ENCODE results near the gene CFAP119.

The CFAP119 gene

GRCh38 chr16:30785126-30786106 lies 23.6 kb upstream of the CFAP119 start:
- H3K36me3 Mint-ChIP-seq, result peaks cover 3% of the 10 kb centered on the region
- peak overlapping the region; percentile 86 for H3K4me3 Mint-ChIP-seq
- H3K9me3 Mint-ChIP-seq (ENCODE audit: low read depth), result no peaks in the 10 kb centered on the region
- H3K4me1 Mint-ChIP-seq (ENCODE audit: low read depth), result peaks cover 13% of the 10 kb centered on the region
- H3K27me3 Mint-ChIP-seq, result no peaks in the 10 kb centered on the region
- no peak overlapping the region for H3K27ac Mint-ChIP-seq

GRCh38 chr16:30784215-30784614 lies 22.4 kb upstream of the CFAP119 start:
- Mint-ChIP-seq H3K27me3 (no peaks in the 10 kb centered on the region), H3K9me3 (ENCODE audit: low read depth) (no peaks in the 10 kb centered on the region), H3K27ac (no peak overlapping the region), H3K4me3 (no peak overlapping the region), H3K4me1 (ENCODE audit: low read depth) (peaks cover 13% of the 10 kb centered on the region), H3K36me3 (peaks cover 3% of the 10 kb centered on the region)

- Mint-ChIP-seq H3K27ac (no peak overlapping the region), H3K4me3 (no peak overlapping the region), H3K9me3 (ENCODE audit: low read depth) (no peaks in the 10 kb centered on the region), H3K4me1 (ENCODE audit: low read depth) (peaks cover 13% of the 10 kb centered on the region), H3K36me3 (peaks cover 3% of the 10 kb centered on the region), H3K27me3 (no peaks in the 10 kb centered on the region)
Observed at GRCh38 chr16:30783280-30784109, 21.6 kb upstream of the CFAP119 start.

GRCh38 chr16:30782486-30783279 lies 20.8 kb upstream of the CFAP119 start:
- H3K9me3 Mint-ChIP-seq (ENCODE audit: low read depth), result no peaks in the 10 kb centered on the region
- no peaks in the 10 kb centered on the region for H3K27me3 Mint-ChIP-seq
- H3K36me3 Mint-ChIP-seq, result peaks cover 3% of the 10 kb centered on the region
- H3K27ac Mint-ChIP-seq, result no peak overlapping the region
- no peak overlapping the region for H3K4me3 Mint-ChIP-seq
- H3K4me1 Mint-ChIP-seq (ENCODE audit: low read depth), result peaks cover 9% of the 10 kb centered on the region

GRCh38 chr16:30780549-30780948 lies 18.7 kb upstream of the CFAP119 start:
- no peaks in the 10 kb centered on the region for H3K9me3 Mint-ChIP-seq (ENCODE audit: low read depth)
- H3K4me1 Mint-ChIP-seq (ENCODE audit: low read depth), result peaks cover 13% of the 10 kb centered on the region
- H3K4me3 Mint-ChIP-seq, result no peak overlapping the region
- no peaks in the 10 kb centered on the region for H3K27me3 Mint-ChIP-seq
- H3K36me3 Mint-ChIP-seq, result peaks cover 3% of the 10 kb centered on the region
- H3K27ac Mint-ChIP-seq, result no peak overlapping the region

GRCh38 chr16:30780021-30780420 lies 18.2 kb upstream of the CFAP119 start:
- H3K36me3 Mint-ChIP-seq, result peaks cover 3% of the 10 kb centered on the region
- peaks cover 15% of the 10 kb centered on the region for H3K4me1 Mint-ChIP-seq (ENCODE audit: low read depth)
- no peak overlapping the region for H3K27ac Mint-ChIP-seq
- no peaks in the 10 kb centered on the region for H3K27me3 Mint-ChIP-seq
- H3K9me3 Mint-ChIP-seq (ENCODE audit: low read depth), result no peaks in the 10 kb centered on the region
- H3K4me3 Mint-ChIP-seq, result no peak overlapping the region

GRCh38 chr16:30779596-30779995 lies 17.7 kb upstream of the CFAP119 start:
- Mint-ChIP-seq H3K4me3 (no peak overlapping the region), H3K4me1 (ENCODE audit: low read depth) (peaks cover 16% of the 10 kb centered on the region), H3K27me3 (no peaks in the 10 kb centered on the region), H3K27ac (no peak overlapping the region), H3K9me3 (ENCODE audit: low read depth) (no peaks in the 10 kb centered on the region), H3K36me3 (peaks cover 3% of the 10 kb centered on the region)

GRCh38 chr16:30778549-30779244 lies 16.8 kb upstream of the CFAP119 start:
- Mint-ChIP-seq H3K27ac (no peak overlapping the region), H3K27me3 (no peaks in the 10 kb centered on the region), H3K9me3 (ENCODE audit: low read depth) (no peaks in the 10 kb centered on the region), H3K36me3 (peaks cover 3% of the 10 kb centered on the region), H3K4me1 (ENCODE audit: low read depth) (peaks cover 16% of the 10 kb centered on the region), H3K4me3 (peak overlapping the region; percentile 40)

- H3K27me3 Mint-ChIP-seq, result no peaks in the 10 kb centered on the region
- no peaks in the 10 kb centered on the region for H3K9me3 Mint-ChIP-seq (ENCODE audit: low read depth)
- peak overlapping the region; percentile 88 for H3K27ac Mint-ChIP-seq
- peaks cover 17% of the 10 kb centered on the region for H3K4me1 Mint-ChIP-seq (ENCODE audit: low read depth)
- no peaks in the 10 kb centered on the region for H3K36me3 Mint-ChIP-seq
- peak overlapping the region; percentile 95 for H3K4me3 Mint-ChIP-seq
Observed at GRCh38 chr16:30777591-30778297, 15.9 kb upstream of the CFAP119 start.

GRCh38 chr16:30775392-30776188 lies 13.7 kb upstream of the CFAP119 start:
- Mint-ChIP-seq H3K4me3 (peak overlapping the region; percentile 95), H3K9me3 (ENCODE audit: low read depth) (no peaks in the 10 kb centered on the region), H3K36me3 (no peaks in the 10 kb centered on the region), H3K4me1 (ENCODE audit: low read depth) (peaks cover 22% of the 10 kb centered on the region), H3K27me3 (no peaks in the 10 kb centered on the region), H3K27ac (peak overlapping the region; percentile 97)

GRCh38 chr16:30775131-30775391 lies 13.2 kb upstream of the CFAP119 start:
- no peaks in the 10 kb centered on the region for H3K36me3 Mint-ChIP-seq
- H3K9me3 Mint-ChIP-seq (ENCODE audit: low read depth), result no peaks in the 10 kb centered on the region
- no peak overlapping the region for H3K27ac Mint-ChIP-seq
- H3K4me1 Mint-ChIP-seq (ENCODE audit: low read depth), result peaks cover 22% of the 10 kb centered on the region
- peak overlapping the region; percentile 95 for H3K4me3 Mint-ChIP-seq
- H3K27me3 Mint-ChIP-seq, result no peaks in the 10 kb centered on the region

- Mint-ChIP-seq H3K27ac (no peak overlapping the region), H3K27me3 (no peaks in the 10 kb centered on the region), H3K4me1 (ENCODE audit: low read depth) (peaks cover 22% of the 10 kb centered on the region), H3K4me3 (peak overlapping the region; percentile 95), H3K36me3 (no peaks in the 10 kb centered on the region), H3K9me3 (ENCODE audit: low read depth) (no peaks in the 10 kb centered on the region)
Observed at GRCh38 chr16:30774367-30775130, 12.7 kb upstream of the CFAP119 start.

GRCh38 chr16:30773826-30774225 lies 12.0 kb upstream of the CFAP119 start:
- no peak overlapping the region for H3K27ac Mint-ChIP-seq
- H3K4me1 Mint-ChIP-seq (ENCODE audit: low read depth), result peaks cover 22% of the 10 kb centered on the region
- no peaks in the 10 kb centered on the region for H3K9me3 Mint-ChIP-seq (ENCODE audit: low read depth)
- H3K27me3 Mint-ChIP-seq, result no peaks in the 10 kb centered on the region
- H3K4me3 Mint-ChIP-seq, result no peak overlapping the region
- no peaks in the 10 kb centered on the region for H3K36me3 Mint-ChIP-seq

Measured in activated naive CD8-positive, alpha-beta T cell (primary cell).